HG02610 (cell line): Measurements from ENCODE around the gene PTPN11.
"Not testable (repeated sequence)": the region's sequence is repeated elsewhere in the genome, so short reads cannot be mapped to it uniquely, and the experiment has no call there.

ENCODE experiments used
- ATAC-seq: cut with Tn5 transposase; IDR thresholded peaks from one replicate; pipeline ENCODE4 v1.9.1; 2021; ENCODE audit warnings: mild to moderate bottlenecking, moderate library complexity; ENCODE audit not compliant: unreplicated experiment

The PTPN11 gene

DNA sequence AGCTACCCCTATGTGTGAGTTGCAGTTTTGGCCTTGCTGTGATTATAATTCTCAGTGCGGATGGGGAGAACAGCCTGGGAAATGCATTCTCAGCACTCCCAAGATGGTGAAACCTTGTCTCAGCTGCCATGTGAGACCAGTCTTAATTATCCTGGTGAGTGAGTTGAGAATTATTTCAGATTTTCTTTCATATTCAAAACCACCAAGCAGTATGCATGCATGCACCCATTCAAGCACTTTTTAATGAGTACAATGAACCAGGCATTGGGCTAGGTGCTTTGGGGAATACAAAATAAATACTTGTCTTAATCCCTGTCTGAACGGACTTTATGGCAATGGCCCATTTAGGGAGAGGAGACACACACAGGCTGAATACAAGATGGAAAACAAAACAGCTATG is 94.7 kb downstream of the PTPN11 start:
- ATAC-seq, result no peak

DNA sequence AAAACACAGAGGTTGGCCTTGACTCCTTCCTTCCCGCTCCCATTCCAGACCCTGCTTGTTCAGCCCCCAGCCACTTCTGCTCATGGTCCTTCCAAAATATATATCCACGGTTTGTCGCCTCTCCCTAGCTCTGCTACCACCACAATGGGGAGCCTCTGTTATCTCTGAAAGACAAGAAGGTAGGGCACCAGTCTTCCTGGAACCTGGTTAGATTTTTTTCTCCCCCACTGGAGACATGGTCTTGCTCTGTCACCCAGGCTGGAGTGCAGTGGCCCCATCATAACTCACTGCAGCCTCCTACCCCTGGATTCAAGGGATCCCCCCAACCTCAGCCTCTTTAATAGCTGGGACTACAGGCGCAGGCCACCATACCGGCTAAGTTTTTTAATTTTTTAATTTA is 95.7 kb downstream of the PTPN11 start:
- no peak for ATAC-seq

DNA sequence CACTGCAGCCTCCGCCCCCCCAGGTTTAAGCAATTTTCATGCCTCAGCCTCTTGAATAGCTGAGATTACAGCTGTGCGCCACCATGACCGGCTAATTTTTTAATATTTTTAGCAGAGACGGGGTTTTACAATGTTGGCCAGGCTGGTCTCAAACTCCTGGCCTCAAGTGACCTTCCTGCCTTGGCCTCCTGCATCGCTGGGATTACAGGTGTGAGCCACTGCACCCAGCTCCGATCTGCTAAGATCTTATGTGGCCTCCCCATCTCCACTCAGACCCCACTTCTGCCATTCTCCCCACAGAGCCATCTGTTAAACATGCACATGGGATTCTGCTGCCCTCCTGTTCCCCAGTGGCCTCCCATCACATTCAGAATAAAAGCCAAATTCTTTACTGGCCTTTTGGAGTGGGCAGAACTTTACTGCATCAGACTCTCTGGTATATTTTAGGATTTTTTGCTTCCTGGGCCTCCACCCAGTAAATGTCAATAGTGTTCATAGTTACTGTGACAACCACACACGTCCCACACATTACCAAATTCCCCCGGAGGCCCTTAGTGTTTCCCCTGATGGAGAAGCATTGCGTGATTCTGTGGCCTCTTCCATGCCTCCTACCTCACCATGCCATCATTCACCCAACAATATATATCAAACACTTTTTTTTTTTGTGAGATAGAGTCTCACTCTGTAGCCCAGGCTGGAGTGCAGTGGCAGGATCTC is 96.3 kb downstream of the PTPN11 start:
- no peak for ATAC-seq

GRCh38 chr12:112515868-112516267 is 97.1 kb downstream of the PTPN11 start:
- ATAC-seq, result no peak

- ATAC-seq, result no peak
Observed at GRCh38 chr12:112517730-112518364, 99.1 kb downstream of the PTPN11 start.

DNA sequence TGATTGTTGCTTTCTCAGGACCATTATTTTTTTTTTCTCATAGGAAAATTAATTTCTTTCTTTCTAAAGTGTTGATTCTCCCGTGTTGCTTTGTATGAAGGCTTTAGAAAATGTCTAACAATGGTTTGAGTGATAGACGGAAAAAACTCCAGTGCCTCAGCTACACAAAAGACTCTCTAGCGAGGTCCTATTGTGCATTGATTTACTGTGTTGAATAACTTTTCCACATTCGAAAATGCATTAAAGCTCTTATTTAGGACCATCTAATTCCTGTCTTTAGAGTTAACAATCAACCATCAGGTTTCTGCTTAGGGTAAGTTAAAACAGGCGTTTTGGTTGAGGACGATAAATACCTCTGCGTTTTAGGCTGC is 99.6 kb downstream of the PTPN11 start:
- no peak for ATAC-seq

DNA sequence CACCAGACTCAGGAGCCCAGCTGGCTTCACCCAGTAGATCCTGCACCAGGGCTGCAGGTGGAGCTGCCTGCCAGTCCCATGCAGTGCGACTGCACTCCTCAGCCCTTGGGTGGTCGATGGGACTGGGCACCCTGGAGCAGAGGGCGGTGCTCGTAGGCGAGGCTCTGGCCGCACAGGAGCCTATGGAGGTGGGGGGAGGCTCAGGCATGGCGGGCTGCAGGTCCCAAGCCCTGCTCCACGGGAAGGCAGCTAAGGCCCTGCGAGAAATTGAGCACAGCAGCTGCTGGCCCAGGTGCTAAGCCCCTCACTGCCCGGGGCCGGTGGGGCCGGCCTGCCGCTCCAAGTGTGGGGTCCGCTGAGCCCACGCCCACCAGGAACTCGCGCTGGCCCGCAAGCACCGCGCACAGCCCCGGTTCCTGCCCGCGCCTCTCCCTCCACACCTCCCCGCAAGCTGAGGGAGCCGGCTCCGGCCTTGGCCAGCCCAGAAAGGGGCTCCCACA is 101.1 kb downstream of the PTPN11 start:
- not testable (repeated sequence) for ATAC-seq

DNA sequence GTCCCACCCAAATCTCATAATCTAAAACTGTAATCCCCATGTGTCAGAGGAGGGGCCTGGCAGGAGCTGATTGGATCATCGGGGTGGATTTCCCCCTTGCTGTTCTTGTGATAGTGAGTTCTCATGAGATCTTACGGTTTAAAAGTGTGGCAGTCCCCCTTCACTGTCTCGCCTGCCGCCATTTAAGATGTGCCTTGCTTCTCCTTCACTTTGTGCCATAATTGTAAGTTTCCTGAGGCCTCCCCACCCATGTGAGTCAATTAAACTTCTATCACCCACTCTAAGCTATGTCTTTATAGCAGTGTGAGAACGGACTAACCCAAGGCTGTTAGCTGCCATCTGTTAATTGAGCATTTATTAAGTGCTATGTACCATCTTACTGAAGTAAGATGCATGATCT is 105.1 kb downstream of the PTPN11 start:
- ATAC-seq, result no peak

GRCh38 chr12:112524269-112524668 is 105.5 kb downstream of the PTPN11 start:
- no peak for ATAC-seq

DNA sequence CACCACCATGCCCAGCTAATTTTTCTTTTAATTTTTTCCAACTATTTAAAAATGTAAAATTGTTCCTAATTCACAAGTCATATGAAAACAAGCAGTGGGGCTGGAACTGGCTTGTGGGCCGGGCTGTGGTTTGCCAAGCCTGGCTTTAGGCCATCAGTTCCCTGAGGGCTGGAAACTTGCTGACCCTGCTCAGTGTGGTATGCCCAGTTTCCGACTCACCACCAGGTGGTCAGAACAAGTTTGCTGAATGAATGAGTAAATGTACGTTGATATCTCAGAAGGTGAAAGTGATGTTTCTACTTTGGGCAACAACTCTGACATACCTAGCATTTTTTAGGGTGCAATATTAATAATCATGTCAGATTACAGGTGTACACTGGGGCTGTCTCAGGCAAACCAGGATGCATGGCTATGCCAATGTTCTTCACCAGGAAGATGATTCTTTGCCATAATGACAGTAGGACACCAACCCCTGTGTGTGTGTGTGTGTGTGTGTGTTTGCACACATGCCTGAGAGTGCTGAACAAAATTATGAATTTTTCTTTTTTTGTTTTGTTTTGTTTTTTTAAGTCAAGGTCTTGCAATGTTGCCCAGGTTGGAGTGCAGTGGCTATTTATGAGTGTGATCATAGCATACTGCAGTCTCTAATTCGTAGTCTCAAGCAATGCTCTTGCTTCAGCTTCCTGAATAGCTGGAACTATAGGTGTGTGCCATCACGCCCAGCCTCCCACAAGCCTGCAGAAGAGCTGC is 106.1 kb downstream of the PTPN11 start:
- ATAC-seq, result no peak

- ATAC-seq, result no peak
Observed at GRCh38 chr12:112525426-112525809, 106.7 kb downstream of the PTPN11 start.

- no peak for ATAC-seq
Observed at GRCh38 chr12:112527082-112527481, 108.3 kb downstream of the PTPN11 start.

GRCh38 chr12:112527501-112527900 is 108.8 kb downstream of the PTPN11 start:
- no peak for ATAC-seq

DNA sequence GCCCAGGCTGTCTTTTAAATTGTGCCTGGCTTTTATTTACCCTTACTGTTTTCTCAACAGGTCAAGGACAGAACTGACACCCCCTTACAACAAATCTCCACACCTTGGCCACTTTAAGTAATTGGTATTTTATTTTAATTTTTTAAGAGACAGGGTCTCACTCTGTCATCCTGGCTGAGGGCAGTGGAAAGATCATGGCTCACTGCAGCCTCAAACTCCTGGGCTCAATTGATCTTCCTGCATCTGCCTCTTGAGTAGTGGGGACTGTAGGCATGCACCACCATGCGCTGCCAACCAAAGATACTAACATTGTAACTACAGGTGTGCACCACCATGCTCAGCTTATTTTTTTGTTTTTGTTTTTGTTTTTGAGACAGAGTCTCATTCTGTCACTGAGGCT is 109.8 kb downstream of the PTPN11 start:
- no peak for ATAC-seq

- ATAC-seq, result no peak
Observed at GRCh38 chr12:112530941-112531340, 112.2 kb downstream of the PTPN11 start.

DNA sequence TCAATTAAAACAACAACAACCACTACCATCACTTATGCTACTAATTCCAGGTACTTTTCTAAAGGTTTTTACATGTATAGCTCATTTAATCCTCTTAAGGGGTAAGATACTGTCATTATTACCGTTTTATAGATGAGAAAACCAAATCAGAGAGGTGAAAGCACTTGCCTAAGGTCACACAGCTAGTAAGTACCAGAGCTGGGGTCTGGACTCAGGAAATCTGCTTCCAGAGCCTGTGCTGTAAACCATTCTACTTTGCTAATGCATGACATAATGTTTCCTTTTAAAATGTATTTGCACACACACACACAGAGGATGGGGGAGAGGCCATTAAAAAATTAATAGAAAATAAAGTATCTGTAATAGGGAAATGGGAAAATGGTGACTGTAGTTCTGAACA is 113.4 kb downstream of the PTPN11 start:
- ATAC-seq, result no peak

GRCh38 chr12:112533528-112533927 is 114.8 kb downstream of the PTPN11 start:
- no peak for ATAC-seq

DNA sequence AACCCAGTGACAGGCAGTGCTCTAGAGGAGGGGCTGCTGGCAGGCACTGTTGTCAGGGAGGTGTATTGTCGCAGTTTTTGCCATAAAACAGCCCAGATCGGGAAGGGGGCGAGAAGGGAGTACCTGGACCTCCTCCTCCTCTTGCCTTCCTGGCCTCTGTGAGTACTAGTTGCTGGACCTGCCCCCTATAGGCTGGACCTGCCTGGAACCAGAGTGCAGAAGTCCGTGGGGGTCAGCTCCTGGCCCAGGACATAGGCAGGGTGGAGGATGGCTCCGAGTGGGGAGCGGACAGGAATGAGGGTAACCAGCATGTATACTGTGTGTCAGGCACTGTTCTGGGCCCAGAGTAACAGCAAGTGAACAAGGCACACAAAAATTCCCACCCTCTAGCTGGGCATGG is 116.3 kb downstream of the PTPN11 start:
- no peak for ATAC-seq

- ATAC-seq, result no peak
Observed at GRCh38 chr12:112535637-112536366, 117.1 kb downstream of the PTPN11 start.

DNA sequence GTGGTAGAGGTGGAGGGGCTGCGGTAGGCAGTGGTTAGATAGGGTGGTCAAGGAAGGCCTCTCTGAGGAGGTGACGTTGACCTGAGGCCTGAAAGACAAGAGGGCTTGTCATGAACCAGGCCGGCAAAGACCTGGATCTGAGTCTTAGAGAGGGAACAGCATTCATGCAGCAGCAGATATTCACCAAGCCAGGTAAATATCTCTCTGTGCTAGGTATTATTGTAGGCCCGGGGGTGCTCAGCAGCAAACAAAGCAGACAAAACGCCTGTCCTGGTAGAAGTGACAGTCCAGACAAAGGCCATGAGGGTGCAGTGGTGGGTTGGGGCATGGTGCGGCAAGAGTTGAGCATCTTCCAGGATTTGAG is 117.6 kb downstream of the PTPN11 start:
- ATAC-seq, result no peak

DNA sequence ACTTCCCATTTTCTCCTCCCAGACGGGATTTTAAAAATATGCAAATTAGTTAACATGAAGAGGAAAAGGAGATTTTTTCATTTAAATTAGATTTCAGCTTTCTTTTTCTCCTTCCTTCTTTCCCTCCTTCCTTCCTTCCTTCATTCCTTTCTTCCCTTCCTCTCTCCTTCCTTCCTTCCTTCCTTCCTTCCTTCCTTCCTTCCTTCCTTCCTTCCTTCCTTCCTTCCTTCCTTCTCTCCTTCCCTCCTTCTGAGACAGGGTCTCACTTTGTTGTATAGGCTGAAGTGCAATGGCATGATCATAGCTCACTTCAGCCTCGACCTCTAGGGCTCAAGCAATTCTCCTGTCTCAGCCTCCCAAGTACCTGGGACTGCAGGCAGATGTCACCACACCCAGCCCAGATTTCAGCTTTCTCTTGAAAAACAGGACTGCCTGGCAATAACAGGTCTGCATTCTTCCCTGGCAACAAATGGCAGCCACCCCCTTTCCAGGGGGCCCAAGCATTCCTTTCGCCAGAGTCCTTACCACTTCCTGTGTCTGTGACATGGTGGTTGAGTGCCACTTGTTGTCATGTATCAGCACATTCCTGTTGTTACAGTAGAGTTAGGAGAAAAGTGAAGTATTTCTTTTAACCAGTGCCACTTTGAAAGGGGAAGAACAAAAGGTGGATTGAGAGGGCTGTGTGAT is 119.1 kb downstream of the PTPN11 start:
- no peak for ATAC-seq
